ENCODE measurements around the gene MAGEH1. TPM values are rescaled to one million over a fixed set of nuclear protein-coding genes. Genes with fewer than 3 reads are reported as not detected.

Gene MAGEH1
- total and polyA plus RNA-seq, 9 of the 15 experiments (the other 6 are each of a cell fraction or from before 2014, with no cell fraction given) = 3.7 to 14.9 (median 8.8) TPM

DNA sequence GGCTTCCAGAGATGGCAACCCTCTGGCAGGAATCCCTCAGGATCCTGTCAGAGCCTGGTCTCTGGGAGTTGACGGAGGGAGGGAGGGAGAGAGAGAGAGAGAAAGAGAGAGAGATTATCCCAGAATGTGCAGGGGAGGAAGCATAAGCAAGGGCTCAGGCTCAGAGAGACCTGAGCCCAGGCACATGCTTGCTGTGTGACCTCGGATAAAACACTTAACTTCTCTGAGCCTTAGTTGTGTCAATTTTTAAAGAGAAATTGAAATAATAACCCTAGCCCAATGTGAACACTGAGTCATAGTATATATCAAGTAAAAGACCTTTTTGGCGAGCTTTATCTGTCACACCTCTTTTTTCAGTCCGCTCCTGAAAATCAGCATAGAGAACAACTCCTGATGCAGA lies 38.2 kb downstream of the MAGEH1 start:
- CTCF ChIA-PET (ENCODE audit: low intra/inter-chr PET ratio) = no interaction called here
- peak overlapping the region; percentile 75 to 92; a peak in 2 of 4 replicates for H3K9ac ChIP-seq (ENCODE audit: insufficient read depth in 1 of 2, low read depth in 2 of 2, low read length in 2 of 2)
- 26% methylated on average over 2 of the region's 4 CpGs for whole genome bisulfite sequencing (ENCODE audit: insufficient coverage, low coverage, missing lambda C conversion rate)
- TF ChIP-seq SMAD4 (CRISPR knock-in tag; conservative IDR thresholded peaks at IDR 0.05) (no peak), GATA2 (CRISPR knock-in tag; IDR thresholded peaks at IDR 0.05) (no peak), NR2C2 (CRISPR knock-in tag; IDR thresholded peaks at IDR 0.05) (no peak), NR2C2 (tag; IDR thresholded peaks at IDR 0.05) (no peak), RBM25 (IDR thresholded peaks at IDR 0.05; ENCODE audit: low read depth, low read length, severe bottlenecking) (peak; percentile 77), TEAD1 (CRISPR knock-in tag; IDR thresholded peaks at IDR 0.05) (no peak), ZNF766 (CRISPR knock-in tag; conservative IDR thresholded peaks at IDR 0.05) (no peak), TAF7 (tag; IDR thresholded peaks at IDR 0.05) (no peak), BHLHE40 (IDR thresholded peaks at IDR 0.05; ENCODE audit: low read length) (no peak), FOXJ3 (CRISPR knock-in tag; IDR thresholded peaks at IDR 0.05) (no peak), NFYB (IDR thresholded peaks at IDR 0.05; ENCODE audit: extremely low read depth, insufficient read length) (no peak), KDM1A (IDR thresholded peaks at IDR 0.05) (peak in 1 of 2 experiments; percentile 41; a peak in 1 of 4 replicates), MBD2 (IDR thresholded peaks at IDR 0.05; ENCODE audit: borderline replicate concordance, low read depth) (no peak), ARHGAP35 (IDR thresholded peaks at IDR 0.05; ENCODE audit: partially characterized antibody) (no peak), ZNF239 (CRISPR knock-in tag; IDR thresholded peaks at IDR 0.05) (no peak), BCOR (IDR thresholded peaks at IDR 0.05) (peak; percentile 83), FOSL1 (tag; conservative IDR thresholded peaks at IDR 0.05) (no peak), ARNT (IDR thresholded peaks at IDR 0.05) (no peak), NCOA1 (IDR thresholded peaks at IDR 0.05; ENCODE audit: low read depth) (no peak), ZFP36 (IDR thresholded peaks at IDR 0.05; ENCODE audit: low read depth, low read length, partially characterized antibody) (peak; percentile 67), TSHZ1 (CRISPR knock-in tag; IDR thresholded peaks at IDR 0.05) (no peak), ARID3B (CRISPR knock-in tag; IDR thresholded peaks at IDR 0.05; ENCODE audit: borderline replicate concordance) (no peak)

More for the DNA sequence above, 38.2 kb downstream of the MAGEH1 start:
- Histone ChIP-seq H3K27ac (ENCODE audit: extremely low read depth, low read depth, low read length) (peak overlapping the region; percentile 88; the same call in 2 of the 3 replicates), H3K36me3 (ENCODE audit: control insufficient read depth, insufficient read depth, low read length) (no peaks in the 10 kb centered on the region), H3K27me3 (ENCODE audit: control insufficient read depth in 2 of 2, insufficient read depth in 2 of 2, low read length in 2 of 2) (no peaks in the 10 kb centered on the region), H4K20me1 (replicated peaks; ENCODE audit: control insufficient read depth, insufficient read depth, low read length) (no peaks in the 10 kb centered on the region), H3K9me1 (ENCODE audit: control insufficient read depth, insufficient read depth, low read length) (no peaks in the 10 kb centered on the region), H3K79me2 (ENCODE audit: control insufficient read depth, insufficient read depth, low read length) (no peaks in the 10 kb centered on the region; the same call in 1 of the 3 replicates), H3K4me1 (replicated peaks in 1 of 2; ENCODE audit: control insufficient read depth in 2 of 2, insufficient read depth in 2 of 2, low read length in 2 of 2) (peaks cover 6 to 11% of the 10 kb centered on the region in 2 experiments; a peak in 4 of 5 replicates), H3K4me2 (ENCODE audit: insufficient read depth, low read length) (peak overlapping the region; percentile 71; the same call in 1 of the 2 replicates), H3K4me3 (peak overlapping the region; percentile 61), H2AFZ (ENCODE audit: low read depth, low read length) (peak overlapping the region; percentile 90; the same call in 1 of the 2 replicates), H3K9me3 (replicated peaks; ENCODE audit: control insufficient read depth, insufficient read depth, low read depth, low read length) (no peaks in the 10 kb centered on the region)
- in situ Hi-C loops (cut with MboI) = no loop called here
- no TSS peak for BruUV-seq (replicated peaks)
- no peak for FAIRE-seq
- intact Hi-C loops (cut with micrococcal nuclease) = no loop called here
- no peak for ATAC-seq
- POLR2A ChIA-PET = no interaction called here
- no peak for DNase-seq (ENCODE audit: extremely low read depth in 1 of 4, low spot score in 3 of 4)

Data from K562 (cell line).